IPS-20b (cell line): ENCODE measurements around the gene SCYL1.

ENCODE experiments used
- H3K27ac ChIP-seq: one replicate; pipeline ENCODE4 v1.5.1; 2013; ENCODE audit warnings: low read length
- H3K27me3 ChIP-seq: 2 replicates; pipeline ENCODE4 v1.6.1; 2013; ENCODE audit warnings: mild to moderate bottlenecking, low read length, inconsistent platforms; ENCODE audit not compliant: insufficient read depth
- H3K36me3 ChIP-seq: 2 replicates; pipeline ENCODE4 v1.6.1; 2013; ENCODE audit warnings: low read depth, mild to moderate bottlenecking, inconsistent platforms, low read length, moderate library complexity; ENCODE audit not compliant: insufficient read depth
- H3K4me1 ChIP-seq: 2 replicates; pipeline ENCODE4 v1.6.1; 2013; ENCODE audit warnings: mild to moderate bottlenecking, control low read depth, inconsistent platforms, low read length, moderate library complexity; ENCODE audit not compliant: insufficient read depth
- H3K4me3 ChIP-seq: 2 replicates; pipeline ENCODE4 v1.5.1; 2013; ENCODE audit warnings: mild to moderate bottlenecking, low read length, inconsistent platforms
- H3K9ac ChIP-seq: 2 replicates; pipeline ENCODE4 v1.6.1; 2013; ENCODE audit warnings: low read depth, mild to moderate bottlenecking, inconsistent platforms, low read length, moderate library complexity
- H3K9me3 ChIP-seq: 2 replicates; pipeline ENCODE4 v1.6.1; 2013; ENCODE audit warnings: mild to moderate bottlenecking, low read depth, low read length, inconsistent platforms; ENCODE audit not compliant: insufficient read depth

The SCYL1 gene

GRCh38 chr11:65524741-65525545 lies at the start of gene SCYL1:
Gene SCYL1 (plus strand): TSS chr11:65525083. CDS start chr11:65525154, 71 bp downstream.
- Histone ChIP-seq H3K9me3 (no peaks in the 10 kb centered on the region), H3K9ac (peak within 1 kb of the TSS; percentile 79), H3K27me3 (peaks cover 11% of the 10 kb centered on the region), H3K36me3 (peaks cover 11% of the 10 kb centered on the region), H3K4me1 (no peaks in the 10 kb centered on the region; the same call in 1 of the 2 replicates), H3K27ac (no peak within 1 kb of the TSS), H3K4me3 (peak within 1 kb of the TSS; percentile 81)

- Histone ChIP-seq H3K36me3 (no peaks in the 10 kb centered on the region), H3K27ac (peak overlapping the region; percentile 43), H3K9ac (peak overlapping the region; percentile 88), H3K9me3 (no peaks in the 10 kb centered on the region), H3K27me3 (no peaks in the 10 kb centered on the region), H3K4me1 (peaks cover 16% of the 10 kb centered on the region; the same call in 1 of the 2 replicates), H3K4me3 (peak overlapping the region; percentile 67)
These were observed 48.2 kb upstream of the SCYL1 start for GRCh38 chr11:65476632-65477148.

- peaks cover 16% of the 10 kb centered on the region; the same call in 1 of the 2 replicates for H3K4me1 ChIP-seq
These were observed 47.5 kb upstream of the SCYL1 start for GRCh38 chr11:65477149-65477965.

GRCh38 chr11:65478388-65479183 lies 46.3 kb upstream of the SCYL1 start:
- Histone ChIP-seq H3K4me1 (peaks cover 16% of the 10 kb centered on the region; the same call in 1 of the 2 replicates), H3K27ac (no peak overlapping the region), H3K27me3 (no peaks in the 10 kb centered on the region), H3K36me3 (no peaks in the 10 kb centered on the region), H3K9ac (no peak overlapping the region), H3K4me3 (no peak overlapping the region), H3K9me3 (no peaks in the 10 kb centered on the region)

More at GRCh38 chr11:65477149-65477965, 47.5 kb upstream of the SCYL1 start:
- Histone ChIP-seq H3K9ac (peak overlapping the region; percentile 88), H3K36me3 (no peaks in the 10 kb centered on the region), H3K27ac (peak overlapping the region; percentile 43), H3K27me3 (no peaks in the 10 kb centered on the region), H3K9me3 (no peaks in the 10 kb centered on the region), H3K4me3 (peak overlapping the region; percentile 67)

GRCh38 chr11:65479184-65480145 lies 45.4 kb upstream of the SCYL1 start:
- no peak overlapping the region for H3K4me3 ChIP-seq
- H3K9me3 ChIP-seq, result no peaks in the 10 kb centered on the region
- H3K36me3 ChIP-seq, result no peaks in the 10 kb centered on the region
- peaks cover 16% of the 10 kb centered on the region; the same call in 1 of the 2 replicates for H3K4me1 ChIP-seq
- no peaks in the 10 kb centered on the region for H3K27me3 ChIP-seq
- no peak overlapping the region for H3K9ac ChIP-seq
- H3K27ac ChIP-seq, result no peak overlapping the region

- H3K27ac ChIP-seq, result no peak overlapping the region
- H3K4me3 ChIP-seq, result no peak overlapping the region
- H3K36me3 ChIP-seq, result no peaks in the 10 kb centered on the region
- no peaks in the 10 kb centered on the region for H3K9me3 ChIP-seq
- peaks cover 32% of the 10 kb centered on the region for H3K4me1 ChIP-seq
- H3K27me3 ChIP-seq, result no peaks in the 10 kb centered on the region
- no peak overlapping the region for H3K9ac ChIP-seq
These were observed 42.5 kb upstream of the SCYL1 start for GRCh38 chr11:65482306-65482850.

GRCh38 chr11:65485920-65486219 lies 39.0 kb upstream of the SCYL1 start:
- Histone ChIP-seq H3K9me3 (no peaks in the 10 kb centered on the region), H3K27me3 (no peaks in the 10 kb centered on the region), H3K4me3 (peak overlapping the region; percentile 37; the same call in 1 of the 2 replicates), H3K36me3 (no peaks in the 10 kb centered on the region), H3K27ac (no peak overlapping the region), H3K4me1 (peaks cover 43% of the 10 kb centered on the region), H3K9ac (peak overlapping the region; percentile 72; the same call in 1 of the 2 replicates)

GRCh38 chr11:65486570-65487466 lies 38.1 kb upstream of the SCYL1 start:
- Histone ChIP-seq H3K27ac (peak overlapping the region; percentile 69), H3K4me1 (peaks cover 47% of the 10 kb centered on the region), H3K4me3 (no peak overlapping the region; the same call in 1 of the 2 replicates), H3K27me3 (no peaks in the 10 kb centered on the region), H3K9me3 (no peaks in the 10 kb centered on the region), H3K9ac (peak overlapping the region; percentile 65; the same call in 1 of the 2 replicates), H3K36me3 (no peaks in the 10 kb centered on the region)

GRCh38 chr11:65487467-65488272 lies 37.2 kb upstream of the SCYL1 start:
- Histone ChIP-seq H3K9ac (peak overlapping the region; percentile 84; the same call in 1 of the 2 replicates), H3K27ac (peak overlapping the region; percentile 91), H3K9me3 (no peaks in the 10 kb centered on the region), H3K36me3 (no peaks in the 10 kb centered on the region), H3K27me3 (no peaks in the 10 kb centered on the region), H3K4me1 (peaks cover 55% of the 10 kb centered on the region), H3K4me3 (peak overlapping the region; percentile 57)
